CD4-positive, alpha-beta T cell treated with Interleukin-1 beta for 1 hour (primary cell): ENCODE measurements around the gene KLRD1.
"Not testable (repeated sequence)": the region's sequence is repeated elsewhere in the genome, so short reads cannot be mapped to it uniquely, and the experiment has no call there.

Experiments
- DNase-seq, 2 donors: peaks; one replicate each; pipeline ENCODE4 v3.0.0-alpha.2; 2020 to 2022

KLRD1 gene

GRCh38 chr12:10307630-10308029 is at the start of gene KLRD1:
Gene KLRD1, plus strand, starts transcription at chr12:10307870. Its CDS starts 208 bp downstream, at chr12:10308078.
- peak in 1 of 2 donors; percentile 37 for DNase-seq

- no peak for DNase-seq
Measured at GRCh38 chr12:10260927-10261326, 46.7 kb upstream of the KLRD1 start.

- no peak for DNase-seq
Measured at GRCh38 chr12:10268037-10268436, 39.6 kb upstream of the KLRD1 start.

- DNase-seq = no peak
Measured at GRCh38 chr12:10272467-10272866, 35.2 kb upstream of the KLRD1 start.

GRCh38 chr12:10276774-10277173 is 30.9 kb upstream of the KLRD1 start:
- DNase-seq = no peak

GRCh38 chr12:10278104-10278503 is 29.6 kb upstream of the KLRD1 start:
- DNase-seq = no peak

- DNase-seq = peak in 1 of 2 donors; percentile 21
Measured at GRCh38 chr12:10279937-10280336, 27.7 kb upstream of the KLRD1 start.

GRCh38 chr12:10283027-10283426 is 24.6 kb upstream of the KLRD1 start:
- DNase-seq = no peak

- DNase-seq = peak; percentile 11 to 41
Measured at GRCh38 chr12:10285919-10286318, 21.8 kb upstream of the KLRD1 start.

- no peak for DNase-seq
Measured at GRCh38 chr12:10289005-10289754, 18.5 kb upstream of the KLRD1 start.

GRCh38 chr12:10291030-10291429 is 16.6 kb upstream of the KLRD1 start:
- DNase-seq = no peak

GRCh38 chr12:10293151-10293550 is 14.5 kb upstream of the KLRD1 start:
- DNase-seq = no peak

- peak; percentile 31 to 68 for DNase-seq
Measured at GRCh38 chr12:10293570-10294227, 14.0 kb upstream of the KLRD1 start.

GRCh38 chr12:10301103-10301502 is 6.6 kb upstream of the KLRD1 start:
- DNase-seq = no peak

GRCh38 chr12:10304161-10304574 is 3.5 kb upstream of the KLRD1 start:
- DNase-seq = peak; percentile 10 to 32

- DNase-seq = peak in 1 of 2 donors; percentile 26
Measured at GRCh38 chr12:10305411-10305810, 2.3 kb upstream of the KLRD1 start.

- no peak for DNase-seq
Measured at GRCh38 chr12:10310926-10311720, 3.5 kb downstream of the KLRD1 start.

GRCh38 chr12:10319388-10319787 is 11.7 kb downstream of the KLRD1 start:
- no peak for DNase-seq

- DNase-seq = no peak
Measured at GRCh38 chr12:10320643-10321042, 13.0 kb downstream of the KLRD1 start.

GRCh38 chr12:10328691-10329090 is 21.0 kb downstream of the KLRD1 start:
- DNase-seq = not testable (repeated sequence)

GRCh38 chr12:10331642-10332239 is 24.1 kb downstream of the KLRD1 start:
- DNase-seq = peak in 1 of 2 donors; percentile 49

GRCh38 chr12:10336196-10336595 is 28.5 kb downstream of the KLRD1 start:
- DNase-seq = not testable (repeated sequence)

GRCh38 chr12:10338470-10338869 is 30.8 kb downstream of the KLRD1 start:
- DNase-seq = not testable (repeated sequence)
